AG09309 (cell line): ENCODE data around the gene LCN6.

Source experiments
- DNase-seq: peaks from one replicate; pipeline ENCODE4 v3.0.0-alpha.2; 2010; ENCODE audit warnings: low read depth
- H3K4me3 ChIP-seq: 2 replicates; pipeline ENCODE4 v1.5.1; 2011; ENCODE audit warnings: mild to moderate bottlenecking, low read depth, low read length, moderate library complexity; ENCODE audit not compliant: control insufficient read depth
- TF ChIP-seq, protein P1 (sequence below): IDR thresholded peaks from 2 replicates; pipeline ENCODE4 v1.5.1; 2011; ENCODE audit warnings: mild to moderate bottlenecking, low read depth, low read length, inconsistent platforms; ENCODE audit not compliant: insufficient read depth, control insufficient read depth; ENCODE audit errors: missing control alignments

Gene LCN6

GRCh38 chr9:136734837-136735496 lies 13.4 kb downstream of the LCN6 start:
- no peak for DNase-seq
- TF ChIP-seq, protein P1, sequence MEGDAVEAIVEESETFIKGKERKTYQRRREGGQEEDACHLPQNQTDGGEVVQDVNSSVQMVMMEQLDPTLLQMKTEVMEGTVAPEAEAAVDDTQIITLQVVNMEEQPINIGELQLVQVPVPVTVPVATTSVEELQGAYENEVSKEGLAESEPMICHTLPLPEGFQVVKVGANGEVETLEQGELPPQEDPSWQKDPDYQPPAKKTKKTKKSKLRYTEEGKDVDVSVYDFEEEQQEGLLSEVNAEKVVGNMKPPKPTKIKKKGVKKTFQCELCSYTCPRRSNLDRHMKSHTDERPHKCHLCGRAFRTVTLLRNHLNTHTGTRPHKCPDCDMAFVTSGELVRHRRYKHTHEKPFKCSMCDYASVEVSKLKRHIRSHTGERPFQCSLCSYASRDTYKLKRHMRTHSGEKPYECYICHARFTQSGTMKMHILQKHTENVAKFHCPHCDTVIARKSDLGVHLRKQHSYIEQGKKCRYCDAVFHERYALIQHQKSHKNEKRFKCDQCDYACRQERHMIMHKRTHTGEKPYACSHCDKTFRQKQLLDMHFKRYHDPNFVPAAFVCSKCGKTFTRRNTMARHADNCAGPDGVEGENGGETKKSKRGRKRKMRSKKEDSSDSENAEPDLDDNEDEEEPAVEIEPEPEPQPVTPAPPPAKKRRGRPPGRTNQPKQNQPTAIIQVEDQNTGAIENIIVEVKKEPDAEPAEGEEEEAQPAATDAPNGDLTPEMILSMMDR, result no peak
- no peak overlapping the region for H3K4me3 ChIP-seq

DNA sequence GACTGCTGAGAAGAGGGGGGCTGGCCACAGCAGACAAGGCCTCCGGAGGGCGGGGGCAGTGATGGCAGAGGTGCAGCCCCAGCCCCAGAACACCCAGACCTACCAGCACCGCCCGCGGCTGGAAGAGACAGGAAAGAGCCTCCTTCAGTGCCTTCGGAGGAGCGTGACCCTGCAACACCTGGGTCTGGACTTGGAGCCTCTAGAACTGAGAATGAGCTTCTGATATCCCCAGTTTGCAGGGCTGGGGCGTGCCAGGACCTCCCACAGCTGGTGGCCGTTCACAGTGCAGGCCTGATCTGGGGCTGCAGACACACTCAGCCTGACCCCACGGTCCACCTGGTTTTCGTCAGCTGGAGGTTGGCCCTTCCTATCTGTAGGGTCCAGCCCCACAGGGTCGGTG lies 14.7 kb downstream of the LCN6 start:
- H3K4me3 ChIP-seq, result no peak overlapping the region
- TF ChIP-seq, protein P1, result no peak
- DNase-seq, result no peak

GRCh38 chr9:136732444-136733178 lies 15.7 kb downstream of the LCN6 start:
- no peak for DNase-seq
- TF ChIP-seq, protein P1, result no peak

GRCh38 chr9:136729926-136730325 lies 18.4 kb downstream of the LCN6 start:
- no peak overlapping the region for H3K4me3 ChIP-seq
- DNase-seq, result no peak
- TF ChIP-seq, protein P1, result no peak

More at GRCh38 chr9:136732444-136733178, 15.7 kb downstream of the LCN6 start:
- no peak overlapping the region for H3K4me3 ChIP-seq

DNA sequence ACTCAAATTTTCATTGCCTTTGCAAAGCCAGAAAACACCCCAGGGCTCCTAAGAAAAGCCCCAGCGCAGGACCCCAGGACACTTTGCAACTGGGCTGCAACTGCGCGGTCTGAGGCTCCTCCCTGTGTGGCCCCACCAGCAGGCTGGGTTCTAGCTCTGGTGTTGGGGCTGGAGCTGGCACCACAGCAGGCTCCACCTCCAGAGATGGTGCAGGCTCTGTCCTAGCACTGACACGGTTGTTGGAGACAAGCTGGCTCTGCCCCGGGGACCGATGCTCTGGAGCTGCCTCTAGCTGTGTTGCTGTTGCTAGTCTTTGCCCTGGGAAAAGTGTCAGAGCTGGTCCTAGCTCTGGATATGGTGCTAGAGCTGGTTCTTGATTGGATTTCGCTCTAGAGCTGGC lies 19.2 kb downstream of the LCN6 start:
- no peak for DNase-seq
- TF ChIP-seq, protein P1, result no peak
- H3K4me3 ChIP-seq, result peak overlapping the region; percentile 72

DNA sequence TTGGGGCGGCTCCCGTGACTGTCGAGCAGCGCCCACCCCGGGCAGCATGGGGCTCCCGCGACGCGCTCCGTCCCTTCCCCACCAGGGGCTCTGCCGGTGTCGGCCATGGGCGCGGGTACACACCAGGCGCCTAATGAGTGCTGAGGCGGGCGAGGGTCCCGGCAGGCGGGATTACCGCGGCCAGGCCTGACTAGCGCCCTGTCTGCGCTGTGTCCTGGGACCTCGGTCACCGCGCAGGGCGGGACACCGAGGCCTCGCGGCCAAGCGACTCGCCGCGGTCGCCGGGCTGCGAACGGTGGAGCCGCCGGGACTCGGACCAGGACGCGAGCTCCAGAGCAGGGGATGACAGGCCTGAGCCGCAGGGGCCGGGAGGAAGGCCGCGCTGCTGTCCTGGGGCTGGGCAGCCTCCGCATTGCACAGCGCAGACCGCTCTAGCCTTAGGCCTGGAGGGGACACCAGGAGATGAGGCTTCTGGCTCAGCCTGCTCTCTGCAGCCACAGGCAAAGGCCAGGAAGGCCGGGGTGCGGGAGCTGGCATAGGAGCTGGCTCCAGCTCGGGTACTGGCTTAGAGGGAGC lies 19.7 kb downstream of the LCN6 start:
- H3K4me3 ChIP-seq, result peak overlapping the region; percentile 72
- no peak for DNase-seq
- TF ChIP-seq, protein P1, result no peak
